ENCODE results near the gene MARK3.

- TF ChIP-seq CTCF (IDR thresholded peaks at IDR 0.05) (no peak), EP300 (IDR thresholded peaks at IDR 0.05) (no peak)
These were observed 23.3 kb upstream of the MARK3 start for GRCh38 chr14:103361867-103362266.
